Measurements from ENCODE around the gene YPEL5.
"Not testable (repeated sequence)": the region's sequence is repeated elsewhere in the genome, so short reads cannot be mapped to it uniquely, and the experiment has no call there.

Gene YPEL5

DNA sequence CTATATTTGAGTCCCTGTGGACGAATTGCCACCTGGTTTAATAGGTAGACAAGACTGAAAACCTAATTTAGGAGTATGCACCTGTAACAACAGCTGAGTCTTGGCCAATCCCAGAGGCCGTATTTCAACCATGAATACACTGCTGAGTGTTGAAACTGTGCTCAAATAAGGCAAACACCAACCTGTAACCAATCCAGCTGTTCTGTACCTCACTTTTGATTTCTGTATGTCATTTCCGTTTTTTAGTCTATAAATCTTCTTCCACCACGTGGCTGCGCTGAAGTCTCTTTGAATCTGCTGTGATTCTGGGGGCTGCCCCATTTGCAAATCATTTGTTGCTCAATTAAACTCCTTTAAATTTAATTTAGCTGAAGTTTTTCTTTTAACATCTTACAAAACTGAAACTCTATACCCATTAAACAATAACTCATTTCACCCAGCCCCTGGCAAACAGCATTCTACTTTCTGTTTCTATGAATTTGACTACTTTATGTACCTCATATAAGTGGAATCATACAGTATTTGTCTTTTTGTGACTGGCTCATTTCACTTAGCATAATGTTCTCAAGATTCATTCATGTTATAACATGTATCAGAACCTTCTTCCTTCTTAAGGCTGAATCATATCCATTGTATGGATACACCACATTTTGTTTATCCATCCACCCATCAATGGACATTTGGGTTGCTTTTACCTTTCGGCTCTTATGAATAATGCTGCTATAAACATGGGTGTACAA, 7.5 kb upstream of the YPEL5 start:
- DNase-seq: no peak

DNA sequence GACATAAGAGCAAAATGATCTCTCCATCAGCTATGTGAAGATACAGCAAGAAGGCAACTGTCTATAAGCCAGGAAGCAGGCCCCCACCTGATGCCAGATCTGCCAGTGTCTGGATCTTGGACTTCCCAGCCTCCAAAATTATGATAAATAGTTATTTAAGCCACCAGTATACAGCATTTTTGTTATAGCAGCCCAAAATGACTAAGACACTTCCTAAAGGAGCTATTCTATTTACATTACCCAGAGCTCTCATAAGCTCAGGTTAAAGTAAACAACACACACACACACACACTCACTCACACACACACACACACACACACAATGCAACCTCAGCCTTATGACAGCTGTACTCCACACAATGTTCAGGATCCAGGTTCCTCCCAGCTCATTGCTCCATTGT, 5.7 kb upstream of the YPEL5 start:
- no peak for DNase-seq

DNA sequence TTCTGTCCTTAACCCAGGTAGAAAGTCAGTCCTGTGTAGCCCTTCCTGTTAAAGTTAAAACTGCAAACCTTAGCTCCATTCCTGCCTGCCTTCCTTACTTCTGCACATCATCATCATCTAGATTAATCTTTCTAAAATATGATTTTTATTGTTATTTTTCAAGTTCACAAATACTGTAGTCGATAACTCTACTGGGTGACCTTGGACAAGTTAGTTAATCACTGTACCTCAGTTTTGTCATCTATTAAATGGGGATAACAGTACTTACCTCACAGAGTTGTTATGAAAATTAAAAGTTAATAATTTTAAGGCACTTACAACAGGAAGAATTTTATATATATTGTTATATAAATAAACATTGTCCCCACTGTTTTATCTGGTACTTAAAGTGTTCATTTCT, 2.5 kb upstream of the YPEL5 start:
- no peak for DNase-seq

DNA sequence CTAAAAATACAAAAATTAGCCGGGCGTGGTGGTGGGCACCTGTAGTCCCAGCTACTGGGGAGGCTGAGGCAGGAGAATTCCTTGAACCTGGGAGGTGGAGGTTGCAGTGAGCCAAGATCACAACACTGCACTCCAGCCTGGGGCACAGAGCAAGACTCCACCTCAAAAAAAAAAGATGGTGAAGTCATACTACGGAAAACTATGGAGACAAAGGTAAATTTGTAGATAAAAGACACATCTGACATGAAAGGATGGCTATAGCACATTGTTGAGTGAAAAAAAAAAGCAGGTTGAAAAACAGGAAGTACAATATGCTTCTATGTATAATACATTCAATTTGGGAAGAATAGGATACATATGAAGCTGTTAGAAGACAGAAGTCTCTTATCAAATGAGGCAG, 1.9 kb upstream of the YPEL5 start:
- not testable (repeated sequence) for DNase-seq

DNA sequence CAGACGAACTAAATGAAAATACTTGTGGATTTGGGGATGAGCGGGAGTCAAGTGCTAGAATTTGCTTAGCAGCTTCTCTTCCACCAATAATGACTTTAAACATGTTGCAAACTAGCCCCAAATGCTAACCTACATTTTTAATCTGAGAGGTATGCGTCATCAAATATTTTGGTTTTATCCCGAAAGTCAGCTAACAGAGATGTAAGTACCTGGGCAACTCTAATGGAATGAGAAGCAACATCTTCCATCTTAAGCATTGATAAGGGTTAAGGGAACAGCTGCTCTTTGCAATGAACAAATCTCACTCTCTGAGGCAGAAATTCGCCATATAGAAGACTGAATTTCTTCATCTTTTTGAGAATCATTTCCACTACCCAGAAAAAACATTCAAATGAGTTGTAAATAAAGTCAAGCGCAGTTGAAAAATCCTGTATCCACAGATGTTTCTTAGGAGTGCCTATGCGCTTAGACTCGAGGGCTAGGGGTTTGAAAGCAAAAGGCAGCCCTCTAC, 926 bp upstream of the YPEL5 start:
- no peak for DNase-seq

DNA sequence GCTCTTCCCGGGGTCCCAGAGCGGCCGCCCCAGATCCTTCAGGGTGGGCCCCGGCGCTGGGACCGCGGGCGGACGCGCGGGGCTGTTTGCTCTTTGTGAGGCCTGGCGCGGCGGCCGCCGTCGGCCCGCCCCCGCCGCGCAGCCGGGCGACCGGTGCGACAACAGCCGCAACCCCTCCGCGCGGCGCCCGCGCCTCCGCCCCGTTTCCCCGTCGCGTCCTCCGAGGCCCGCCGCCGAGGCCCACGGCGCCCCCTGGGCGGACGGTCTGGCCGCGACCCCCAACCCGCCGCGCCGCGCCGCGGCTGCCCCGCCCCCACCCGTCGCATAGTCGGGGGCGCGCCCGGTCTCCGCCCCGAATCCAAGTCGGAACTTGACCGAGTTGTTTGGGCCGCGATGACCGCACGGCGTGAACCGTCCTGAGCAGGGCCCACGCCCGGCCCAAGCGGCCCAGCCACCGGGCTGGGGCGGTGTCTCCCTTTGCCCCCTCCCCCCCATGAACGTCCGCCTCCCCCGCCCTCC, 448 bp downstream of the YPEL5 start:
- no peak for DNase-seq

DNA sequence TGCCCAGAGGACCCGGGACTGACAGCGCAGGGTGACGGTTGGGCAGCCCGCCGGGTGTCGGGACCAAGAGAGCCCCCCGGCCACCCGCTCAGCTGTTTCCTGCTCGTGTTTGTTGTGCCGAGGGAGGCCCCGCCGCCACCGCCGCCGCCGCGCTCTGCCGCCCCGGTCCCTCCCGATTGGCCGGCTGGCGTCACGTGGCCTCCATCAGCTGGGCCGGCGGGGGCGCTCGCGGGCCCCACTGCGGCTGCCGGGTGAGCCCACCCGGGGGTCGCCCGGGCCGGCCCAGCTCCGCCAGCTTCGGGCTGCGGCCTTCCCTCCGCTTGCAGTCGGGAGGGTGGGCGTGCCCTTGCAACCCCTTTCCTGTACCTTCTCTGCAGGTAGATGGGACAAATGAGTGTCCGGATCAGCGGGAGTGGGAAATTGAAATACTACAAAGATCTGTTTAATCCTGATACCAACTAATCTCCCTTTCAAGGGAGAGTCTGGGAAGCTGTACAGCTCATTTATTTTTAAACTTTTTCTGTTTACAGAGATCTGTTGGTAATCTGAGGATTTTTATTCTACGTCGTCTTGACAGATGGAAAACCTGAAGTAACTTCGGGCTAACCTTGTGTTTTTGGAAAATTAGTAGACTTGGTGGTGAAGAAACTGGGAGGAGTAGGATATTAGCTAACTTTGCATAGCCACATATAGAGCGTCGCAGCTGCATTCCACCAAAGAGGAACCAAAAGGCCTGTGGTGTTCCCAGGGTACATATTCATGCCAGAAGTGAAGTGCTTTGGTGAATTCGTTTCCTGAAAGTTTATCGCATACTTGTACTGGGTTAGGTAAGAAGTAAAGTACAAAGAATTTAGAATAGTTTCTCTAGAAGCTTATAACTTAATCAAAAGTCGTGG, 1.2 kb downstream of the YPEL5 start:
- DNase-seq: peak; percentile 90

DNA sequence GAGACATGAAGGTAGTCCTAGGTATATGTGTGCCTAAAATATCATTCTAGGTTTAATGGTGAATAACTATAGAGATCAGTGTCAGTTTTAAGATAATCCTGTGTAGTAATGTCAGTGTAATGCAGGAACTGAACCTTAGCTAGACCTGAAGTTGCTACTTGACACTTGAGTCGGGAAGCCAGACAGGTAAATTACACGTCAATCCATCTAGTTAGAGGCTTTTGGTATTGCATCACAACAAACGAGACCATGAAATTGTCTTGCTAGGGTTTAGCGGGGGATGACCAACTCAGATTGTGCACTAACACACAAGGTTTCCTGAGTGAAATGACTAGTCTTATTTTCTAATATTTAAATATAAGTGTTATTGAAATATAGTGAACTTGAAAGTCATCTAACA, 2.0 kb downstream of the YPEL5 start:
- DNase-seq: no peak

DNA sequence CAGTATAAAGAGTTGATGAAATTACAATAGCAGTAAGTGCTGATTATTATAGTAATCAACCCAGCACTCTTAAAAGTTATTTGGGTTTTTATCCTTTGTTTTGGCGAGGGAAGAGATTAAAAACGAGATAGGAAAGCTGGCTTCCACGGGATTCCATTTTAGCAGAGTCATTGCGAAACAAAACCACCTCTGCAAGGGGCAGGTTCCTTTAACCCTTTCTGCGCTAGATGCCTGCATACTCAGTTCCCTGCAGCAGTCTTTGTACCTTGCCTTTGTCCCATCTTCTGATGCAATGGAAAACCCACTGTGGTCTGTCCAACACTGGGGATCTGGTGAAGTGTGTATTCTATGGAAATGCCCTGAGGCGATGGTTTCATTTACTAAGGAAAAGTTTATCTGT, 2.7 kb downstream of the YPEL5 start:
- no peak for DNase-seq

DNA sequence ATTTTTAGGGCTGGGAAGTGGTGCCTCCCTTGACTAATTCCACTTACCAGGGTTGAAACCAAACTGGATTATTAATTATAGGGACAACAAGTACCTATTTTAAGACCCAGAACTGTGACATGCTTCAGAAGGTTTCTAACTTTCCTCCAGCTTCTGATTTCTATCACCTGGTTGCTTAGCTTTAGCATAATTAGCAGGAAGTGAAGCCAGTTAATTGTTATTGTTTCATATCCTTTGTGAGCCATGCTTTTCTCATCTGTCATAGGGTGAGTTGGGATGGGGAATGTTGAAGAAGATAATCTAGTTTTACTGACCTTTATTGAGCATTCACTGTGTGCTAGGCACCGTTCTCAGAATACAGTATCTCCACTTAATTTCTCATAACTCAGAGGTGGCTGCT, 3.2 kb downstream of the YPEL5 start:
- no peak for DNase-seq

DNA sequence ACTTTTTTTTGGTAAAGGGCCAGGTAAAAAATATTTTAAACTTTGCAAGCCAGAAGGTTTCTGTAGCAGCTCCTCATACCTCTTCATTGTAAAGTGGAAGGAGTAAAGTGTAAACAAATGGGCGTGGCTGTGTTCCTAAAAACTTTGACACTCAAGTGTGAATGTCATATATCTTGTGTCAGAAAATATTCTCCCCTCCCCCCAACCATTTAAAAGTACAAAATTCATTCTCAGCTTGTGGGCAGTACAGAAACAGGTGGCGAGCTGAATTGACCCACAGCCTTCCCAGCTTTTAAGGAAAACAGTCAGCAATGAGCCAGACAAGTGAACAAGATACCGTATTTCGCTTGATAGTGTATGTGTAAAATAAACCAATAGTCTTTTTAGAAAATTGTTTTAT, 4.0 kb downstream of the YPEL5 start:
- no peak for DNase-seq

DNA sequence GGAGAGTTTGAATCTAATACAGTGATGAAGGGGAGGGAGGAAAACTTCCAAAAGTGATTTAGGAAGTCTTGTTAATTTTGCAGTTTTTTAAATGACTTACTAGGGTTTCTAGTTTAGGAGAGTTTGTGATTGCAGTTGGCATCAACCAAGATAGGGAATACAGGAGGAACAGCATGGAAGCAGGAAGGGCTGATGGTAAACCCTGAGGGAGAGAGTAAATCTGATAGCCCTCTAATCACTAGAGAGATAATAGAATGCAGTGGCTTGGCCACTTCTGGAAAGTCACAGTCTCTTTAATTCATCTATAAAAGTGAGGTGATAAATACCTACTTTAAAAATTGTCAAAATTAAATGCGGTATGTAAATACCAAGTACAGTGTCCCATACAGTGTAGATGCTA, 5.6 kb downstream of the YPEL5 start:
- no peak for DNase-seq

DNA sequence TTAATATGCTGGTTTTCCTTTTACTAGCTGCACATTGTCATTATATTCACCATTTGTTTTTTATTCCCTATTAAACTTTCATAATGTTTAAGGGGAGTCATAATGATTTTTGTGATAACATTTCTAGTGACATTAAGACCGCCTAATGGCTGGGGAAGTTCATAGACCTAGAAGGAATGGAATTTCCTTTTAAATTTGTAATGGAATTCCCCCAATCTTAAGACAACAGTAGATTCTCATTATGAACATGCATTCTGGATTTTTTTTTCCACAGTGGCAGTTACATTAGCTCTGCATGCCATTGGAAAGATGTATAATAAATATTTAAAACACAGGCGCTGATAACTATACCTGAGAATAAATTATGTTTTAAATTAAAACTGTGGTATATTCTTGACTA, 8.4 kb downstream of the YPEL5 start:
- DNase-seq: no peak

DNA sequence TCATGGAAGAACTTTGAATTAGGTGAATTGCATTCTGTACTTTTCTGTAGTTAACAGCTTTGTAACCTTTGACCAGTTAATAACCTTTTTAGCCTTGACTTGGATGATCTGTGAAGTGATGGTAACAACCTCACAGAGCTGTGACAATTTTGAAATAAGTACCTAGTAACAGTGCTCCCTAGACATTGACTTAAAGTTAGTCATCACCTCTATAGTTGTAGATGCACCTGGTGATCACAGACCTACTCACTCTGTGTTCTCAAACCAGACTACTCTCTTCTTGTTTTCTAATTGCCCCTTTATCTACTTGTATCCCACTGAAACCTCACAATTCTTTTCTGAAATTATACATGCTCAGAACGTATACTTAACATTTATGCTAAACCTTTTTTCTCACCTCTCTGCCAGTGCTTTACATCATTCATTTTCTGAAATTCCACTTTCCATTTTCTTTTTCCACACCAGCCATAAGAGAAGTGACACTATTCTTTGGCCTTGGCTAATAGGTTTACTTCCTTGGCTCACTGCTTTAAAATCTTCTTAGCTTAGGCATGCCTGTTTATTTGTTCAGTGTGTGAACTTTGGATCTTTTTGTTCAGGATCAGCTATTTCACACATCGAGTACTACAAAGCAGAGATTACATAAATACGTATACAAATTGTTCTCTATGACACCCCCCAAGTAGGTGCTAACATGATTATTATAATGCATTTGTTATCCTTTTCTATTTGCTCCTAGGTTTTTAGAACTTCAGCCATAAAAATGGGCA, 9.3 kb downstream of the YPEL5 start:
- no peak for DNase-seq

DNA sequence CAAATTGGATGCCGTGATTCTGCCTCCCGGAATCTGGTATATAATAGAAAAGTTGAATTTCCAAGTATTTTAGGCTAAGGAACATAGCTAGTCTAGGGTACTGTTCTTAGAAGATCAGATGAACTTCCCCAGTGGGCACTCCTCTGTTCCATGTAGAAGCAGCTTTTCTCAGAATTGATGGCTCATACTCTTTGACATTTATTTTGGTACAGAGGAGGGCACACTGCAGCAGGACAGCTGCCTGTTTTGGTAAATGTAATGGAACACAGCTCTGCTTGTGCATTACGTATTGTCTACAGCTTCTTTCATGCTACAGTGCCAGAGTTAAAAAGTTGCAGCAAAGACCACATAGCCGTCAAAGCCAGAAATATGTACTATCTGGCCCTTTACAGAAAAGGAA, 10.8 kb downstream of the YPEL5 start:
- DNase-seq: no peak

DNA sequence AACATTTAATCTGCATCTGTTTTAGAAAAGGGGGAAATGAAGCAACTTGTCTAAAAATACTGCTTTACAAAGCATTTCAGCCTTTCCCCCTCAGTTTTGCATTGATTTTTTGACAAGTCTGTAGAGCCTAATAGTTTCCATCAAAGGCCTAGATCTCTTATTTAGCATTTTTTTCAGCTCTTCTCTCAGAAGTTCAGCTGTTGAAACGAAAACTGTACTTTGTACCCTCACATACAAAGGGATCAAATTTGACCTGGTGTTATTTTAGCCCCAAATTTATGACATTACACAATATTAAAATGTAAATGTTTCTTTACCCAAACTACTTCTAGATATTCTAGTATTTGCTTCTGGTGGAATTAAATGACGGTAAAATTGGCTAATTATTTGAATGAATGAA, 13.0 kb downstream of the YPEL5 start:
- no peak for DNase-seq

DNA sequence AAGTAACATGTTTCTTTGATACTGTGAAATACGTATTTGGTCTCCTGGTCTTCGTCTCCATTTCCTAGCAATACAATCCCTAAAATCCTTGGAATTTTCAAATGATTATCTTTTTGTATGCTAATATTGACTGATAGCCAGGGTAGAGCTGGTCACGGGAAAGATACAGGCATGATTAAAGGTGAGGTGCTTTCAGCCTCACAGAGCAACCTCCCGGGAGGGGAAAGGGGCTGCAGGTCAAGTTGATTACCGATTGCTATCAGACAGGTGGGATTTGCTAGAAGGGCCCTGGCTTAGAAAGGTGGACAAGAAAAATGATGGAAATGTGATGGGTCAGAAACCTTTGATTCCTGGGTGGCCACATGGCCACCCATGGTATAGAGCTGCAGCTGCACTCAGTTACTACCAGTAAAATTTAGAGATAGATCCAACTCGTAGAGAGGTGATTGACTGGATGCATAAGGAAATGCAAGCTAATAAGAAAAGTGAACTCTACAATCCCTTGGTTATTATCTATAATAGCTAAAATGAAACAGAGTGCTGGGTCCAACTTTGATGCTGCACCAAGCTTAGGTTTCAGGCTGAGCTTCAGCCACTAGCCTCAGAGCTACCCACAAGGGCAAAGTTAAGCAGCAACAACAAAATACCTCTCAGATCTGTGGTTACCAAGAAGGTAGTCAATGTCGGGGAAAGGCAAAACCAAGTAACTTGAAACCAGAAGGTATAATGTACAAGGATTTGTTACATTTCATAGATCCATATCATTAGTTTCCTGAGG, 15.3 kb downstream of the YPEL5 start:
- no peak for DNase-seq

DNA sequence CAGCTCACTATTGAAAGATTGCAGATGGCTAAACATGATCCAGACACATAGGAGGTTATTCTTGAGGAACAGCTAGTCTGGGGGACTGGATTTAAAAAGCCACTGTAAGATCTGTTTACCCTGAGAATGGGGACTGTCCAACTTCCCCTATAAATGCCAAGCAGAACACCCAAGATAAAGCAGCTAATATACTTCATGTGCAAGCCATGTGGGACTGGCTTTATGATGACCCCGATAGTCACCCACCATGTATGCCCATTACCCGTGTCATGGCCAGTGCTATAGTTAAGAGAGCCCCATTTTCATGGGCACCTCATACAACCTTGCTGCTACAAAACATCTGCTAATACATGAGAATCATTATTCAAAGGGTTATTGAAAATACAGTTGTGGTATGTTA, 16.0 kb downstream of the YPEL5 start:
- no peak for DNase-seq

DNA sequence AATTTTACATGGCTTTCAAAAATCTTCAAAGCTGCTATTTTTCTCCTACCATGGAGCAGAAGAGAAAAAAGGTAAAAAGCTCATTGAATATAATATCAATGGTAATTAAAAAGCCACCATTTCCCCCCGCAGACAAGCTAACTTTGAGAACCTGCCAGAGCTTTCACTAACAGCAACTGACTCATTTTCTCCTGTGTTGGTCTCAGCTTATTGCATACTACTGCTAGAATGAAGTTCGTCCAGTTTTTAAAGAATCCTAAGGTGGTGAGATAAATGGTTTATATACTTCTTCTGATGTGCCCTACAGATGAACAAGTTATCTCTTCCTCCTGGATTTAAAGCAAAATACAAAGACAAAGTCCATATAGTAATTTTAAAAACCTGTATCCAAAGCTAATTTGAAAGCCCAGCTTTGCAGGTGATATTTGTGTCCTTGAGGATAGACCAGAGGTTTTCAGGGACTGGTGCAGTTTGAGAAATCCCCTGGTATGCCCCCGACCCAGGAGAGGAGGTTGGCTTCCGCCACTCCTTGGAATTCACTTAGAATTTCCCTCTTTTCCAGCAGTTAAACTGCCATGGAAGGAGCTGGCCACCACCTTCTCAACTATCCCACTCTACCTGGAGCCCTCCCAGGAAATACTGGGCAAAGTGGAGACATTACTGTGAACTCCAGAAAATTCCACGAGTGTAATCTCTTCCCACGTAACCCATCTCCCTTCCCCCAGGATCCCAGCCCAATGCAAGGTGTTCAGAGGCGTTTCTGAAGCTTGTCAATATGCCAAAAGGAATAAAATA, 17.5 kb downstream of the YPEL5 start:
- no peak for DNase-seq

DNA sequence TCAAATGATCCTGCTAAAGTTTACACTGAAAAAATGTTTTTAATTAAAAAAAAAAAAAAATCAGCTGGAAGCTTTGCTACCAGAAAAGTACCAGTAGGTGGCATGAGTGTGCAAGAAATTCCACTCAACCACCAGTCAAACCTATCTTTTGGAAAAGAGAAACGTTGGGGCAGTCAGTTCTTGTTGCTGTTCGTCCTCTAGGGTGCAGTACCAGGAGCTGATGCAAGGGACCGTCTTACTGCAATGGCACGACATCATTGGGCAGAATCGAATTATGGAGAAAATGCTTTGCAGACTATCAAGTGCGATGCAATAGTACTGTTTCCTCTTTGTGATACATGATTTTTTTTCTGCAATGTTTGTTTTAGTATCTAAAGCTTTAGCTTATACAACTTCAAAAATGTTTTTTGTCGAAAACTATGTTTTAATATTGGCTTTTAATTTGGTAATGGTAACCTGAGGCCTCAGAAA, 18.3 kb downstream of the YPEL5 start:
- DNase-seq: peak; percentile 61

DNA sequence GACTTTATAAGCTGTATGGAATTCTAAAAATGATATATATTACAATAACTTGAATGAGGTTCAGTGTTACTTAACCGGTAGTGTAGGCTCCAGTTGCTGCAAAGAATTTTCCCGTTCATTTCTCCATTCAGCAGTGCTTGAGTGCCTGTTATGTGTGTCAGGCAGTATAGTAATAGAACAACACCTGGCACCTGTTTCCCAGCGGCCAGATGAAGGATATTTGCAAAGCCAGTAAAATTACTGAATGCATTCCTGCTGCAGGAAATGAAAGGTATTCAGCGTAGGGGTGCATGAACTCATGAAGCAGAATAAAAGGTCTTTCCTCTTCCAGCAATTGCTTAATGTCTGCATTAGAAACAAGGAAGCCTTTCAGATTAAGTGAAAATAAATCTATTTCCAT, 18.8 kb downstream of the YPEL5 start:
- no peak for DNase-seq
